ENCODE data around the gene RETREG1. TPM values are rescaled to one million over a fixed set of nuclear protein-coding genes. Genes with fewer than 3 reads are reported as not detected.
"Not testable (repeated sequence)": the region's sequence is repeated elsewhere in the genome, so short reads cannot be mapped to it uniquely, and the experiment has no call there.

RETREG1 gene
- total RNA-seq, 1 donor from 2014 or later, result 3.0 TPM

DNA sequence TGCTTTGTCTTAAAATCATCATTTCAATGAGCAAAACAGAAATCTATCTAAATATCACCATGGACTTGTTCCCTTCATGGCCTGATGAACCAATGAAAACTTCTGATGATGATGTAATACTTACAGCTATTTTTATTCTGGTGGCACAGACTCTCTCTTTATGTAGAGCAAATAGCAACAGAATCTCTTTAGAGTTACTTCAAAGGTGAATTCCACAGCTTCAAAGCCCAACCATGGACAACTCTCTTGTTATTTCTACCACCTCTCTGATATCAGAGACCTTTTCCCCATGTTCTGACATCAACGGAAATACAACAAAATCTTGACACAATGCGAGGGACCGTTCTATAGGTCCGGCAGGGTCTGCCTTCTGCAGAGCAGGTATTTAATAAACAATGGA lies 70.1 kb downstream of the RETREG1 start:
- no peaks in the 10 kb centered on the region for H4K20me1 ChIP-seq (ENCODE audit: low read depth)
- H3K27ac ChIP-seq, result no peak overlapping the region
- H3K79me2 ChIP-seq (ENCODE audit: low read depth), result no peaks in the 10 kb centered on the region
- TF ChIP-seq, protein P1, sequence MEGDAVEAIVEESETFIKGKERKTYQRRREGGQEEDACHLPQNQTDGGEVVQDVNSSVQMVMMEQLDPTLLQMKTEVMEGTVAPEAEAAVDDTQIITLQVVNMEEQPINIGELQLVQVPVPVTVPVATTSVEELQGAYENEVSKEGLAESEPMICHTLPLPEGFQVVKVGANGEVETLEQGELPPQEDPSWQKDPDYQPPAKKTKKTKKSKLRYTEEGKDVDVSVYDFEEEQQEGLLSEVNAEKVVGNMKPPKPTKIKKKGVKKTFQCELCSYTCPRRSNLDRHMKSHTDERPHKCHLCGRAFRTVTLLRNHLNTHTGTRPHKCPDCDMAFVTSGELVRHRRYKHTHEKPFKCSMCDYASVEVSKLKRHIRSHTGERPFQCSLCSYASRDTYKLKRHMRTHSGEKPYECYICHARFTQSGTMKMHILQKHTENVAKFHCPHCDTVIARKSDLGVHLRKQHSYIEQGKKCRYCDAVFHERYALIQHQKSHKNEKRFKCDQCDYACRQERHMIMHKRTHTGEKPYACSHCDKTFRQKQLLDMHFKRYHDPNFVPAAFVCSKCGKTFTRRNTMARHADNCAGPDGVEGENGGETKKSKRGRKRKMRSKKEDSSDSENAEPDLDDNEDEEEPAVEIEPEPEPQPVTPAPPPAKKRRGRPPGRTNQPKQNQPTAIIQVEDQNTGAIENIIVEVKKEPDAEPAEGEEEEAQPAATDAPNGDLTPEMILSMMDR (IDR thresholded peaks at IDR 0.05), result no peak
- TF ChIP-seq EZH2 (IDR thresholded peaks at IDR 0.05) (no peak), EZH2phosphoT487 (IDR thresholded peaks at IDR 0.05) (no peak)
- H3K36me3 ChIP-seq, result no peaks in the 10 kb centered on the region
- no peaks in the 10 kb centered on the region for H3K27me3 Mint-ChIP-seq (ENCODE audit: insufficient read depth, low read depth)
- no peak overlapping the region for H3K4me3 ChIP-seq
- H3K9ac ChIP-seq, result no peak overlapping the region
- no peaks in the 10 kb centered on the region for H3F3A ChIP-seq (ENCODE audit: low read depth)
- H3K4me1 Mint-ChIP-seq, result no peaks in the 10 kb centered on the region
- no peak overlapping the region for H3K4me3 Mint-ChIP-seq
- no peak overlapping the region for H3K4me2 ChIP-seq
- H3K9me3 Mint-ChIP-seq, result no peaks in the 10 kb centered on the region
- H3K27ac Mint-ChIP-seq, result no peak overlapping the region
- no peaks in the 10 kb centered on the region for H3K36me3 Mint-ChIP-seq
- H3K27me3 ChIP-seq, result no peaks in the 10 kb centered on the region
- H3K4me1 ChIP-seq, result no peaks in the 10 kb centered on the region
- H2AFZ ChIP-seq (replicated peaks), result peak overlapping the region; percentile 2
- no peak for DNase-seq (ENCODE audit: low spot score)
- no peaks in the 10 kb centered on the region for H3K9me3 ChIP-seq (ENCODE audit: low read depth)

DNA sequence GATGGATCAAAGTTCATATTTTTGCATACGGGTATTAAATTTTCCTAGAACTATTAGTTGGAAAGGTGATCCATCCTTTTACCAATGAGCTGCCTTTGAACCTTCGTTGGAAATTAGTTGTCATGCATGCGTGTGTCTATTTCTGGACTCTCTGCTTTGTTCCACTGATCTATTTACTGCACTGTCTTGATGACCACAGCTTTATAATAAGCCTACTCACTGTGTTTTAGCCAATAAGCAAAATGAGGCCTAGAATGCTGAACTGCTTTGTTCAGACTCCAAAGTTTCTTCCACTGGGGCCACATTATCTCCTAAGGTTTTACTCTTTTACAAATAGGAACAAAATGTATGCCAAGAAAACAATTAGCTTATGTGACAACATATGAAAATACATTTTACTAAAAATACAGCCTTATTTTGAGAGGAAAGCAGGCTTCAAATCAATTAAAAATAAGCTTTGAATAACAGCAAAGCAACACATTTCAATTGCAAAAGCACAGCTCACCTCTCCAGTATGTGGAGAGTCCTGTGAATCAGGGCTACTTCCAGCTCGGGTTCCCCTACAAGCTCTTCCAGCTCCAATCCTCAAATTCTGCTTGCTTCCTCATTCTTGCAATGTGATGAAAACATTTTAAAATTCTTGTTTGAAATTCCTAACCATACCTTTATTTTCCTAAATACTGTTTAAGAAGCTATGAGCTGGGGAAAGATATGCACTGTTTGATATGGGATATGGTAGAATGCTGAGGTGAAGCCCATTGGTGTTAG lies 72.0 kb downstream of the RETREG1 start:
- Histone ChIP-seq H3K4me2 (no peak overlapping the region), H3K79me2 (ENCODE audit: low read depth) (no peaks in the 10 kb centered on the region), H3K4me3 (no peak overlapping the region), H3K36me3 (no peaks in the 10 kb centered on the region), H4K20me1 (ENCODE audit: low read depth) (no peaks in the 10 kb centered on the region), H3K9ac (no peak overlapping the region), H3K27ac (no peak overlapping the region), H3K4me1 (no peaks in the 10 kb centered on the region), H3K9me3 (ENCODE audit: low read depth) (no peaks in the 10 kb centered on the region), H2AFZ (replicated peaks) (no peak overlapping the region), H3K27me3 (no peaks in the 10 kb centered on the region), H3F3A (ENCODE audit: low read depth) (no peaks in the 10 kb centered on the region)
- Mint-ChIP-seq H3K36me3 (no peaks in the 10 kb centered on the region), H3K27me3 (ENCODE audit: insufficient read depth, low read depth) (no peaks in the 10 kb centered on the region), H3K27ac (no peak overlapping the region), H3K4me1 (no peaks in the 10 kb centered on the region), H3K4me3 (no peak overlapping the region), H3K9me3 (no peaks in the 10 kb centered on the region)
- TF ChIP-seq, protein P1 (IDR thresholded peaks at IDR 0.05), result no peak
- no peak for TF ChIP-seq EZH2 (IDR thresholded peaks at IDR 0.05)
- TF ChIP-seq EZH2phosphoT487 (IDR thresholded peaks at IDR 0.05), result no peak
- DNase-seq (ENCODE audit: low spot score), result no peak

DNA sequence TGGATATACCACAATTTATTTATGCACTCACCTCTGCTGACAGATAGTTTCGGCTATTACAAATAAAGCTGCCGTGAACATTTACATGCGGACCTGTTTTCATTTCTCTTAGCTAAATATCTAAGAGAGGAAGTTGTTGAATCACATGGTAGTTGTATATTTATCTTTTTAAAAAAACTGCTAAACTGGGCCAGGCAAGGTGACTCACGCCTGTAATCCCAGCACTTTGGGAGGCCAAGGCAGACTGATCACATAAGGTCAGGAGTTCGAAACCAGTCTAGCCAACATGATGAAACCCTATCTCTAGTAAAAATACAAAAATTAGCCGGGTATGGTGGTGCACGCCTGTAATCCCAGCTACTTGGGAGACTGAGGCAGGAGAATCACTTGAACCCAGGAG lies 73.6 kb downstream of the RETREG1 start:
- H2AFZ ChIP-seq (replicated peaks); H3K4me1 Mint-ChIP-seq; DNase-seq (ENCODE audit: low spot score); H3K27ac Mint-ChIP-seq; H3K27ac ChIP-seq; H3K9ac ChIP-seq; H3K36me3 ChIP-seq; H3K27me3 Mint-ChIP-seq (ENCODE audit: insufficient read depth, low read depth); H3F3A ChIP-seq (ENCODE audit: low read depth); H3K79me2 ChIP-seq (ENCODE audit: low read depth); H3K9me3 Mint-ChIP-seq; H3K36me3 Mint-ChIP-seq; H3K4me1 ChIP-seq; H4K20me1 ChIP-seq (ENCODE audit: low read depth); H3K4me3 ChIP-seq; H3K4me3 Mint-ChIP-seq; H3K4me2 ChIP-seq; H3K27me3 ChIP-seq; H3K9me3 ChIP-seq (ENCODE audit: low read depth): not testable (repeated sequence)

DNA sequence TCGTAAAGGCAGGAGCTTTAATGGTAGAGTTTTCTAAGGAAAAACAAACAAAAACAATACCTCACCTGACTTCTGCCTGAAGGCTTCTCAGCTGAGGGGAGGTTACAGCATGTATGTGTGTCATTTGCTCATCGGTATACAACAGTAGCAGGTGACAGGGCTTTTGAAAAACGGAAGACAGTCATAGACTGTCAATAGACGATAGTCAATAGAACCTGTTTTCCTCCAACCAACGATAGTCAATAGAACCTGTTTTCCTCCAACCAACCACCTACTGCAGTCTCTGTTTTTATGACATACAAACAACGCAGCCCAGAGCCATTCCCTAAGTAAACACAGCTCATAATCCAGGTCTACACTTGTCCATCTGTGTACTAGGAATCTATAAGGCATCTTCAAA lies 74.6 kb downstream of the RETREG1 start:
- no peak overlapping the region for H3K27ac ChIP-seq
- H3K79me2 ChIP-seq (ENCODE audit: low read depth), result no peaks in the 10 kb centered on the region
- H4K20me1 ChIP-seq (ENCODE audit: low read depth), result no peaks in the 10 kb centered on the region
- TF ChIP-seq EZH2phosphoT487 (IDR thresholded peaks at IDR 0.05) (no peak), EZH2 (IDR thresholded peaks at IDR 0.05) (no peak)
- TF ChIP-seq, protein P1 (IDR thresholded peaks at IDR 0.05), result no peak
- H2AFZ ChIP-seq (replicated peaks), result no peak overlapping the region
- H3K4me1 ChIP-seq, result no peaks in the 10 kb centered on the region
- no peak overlapping the region for H3K9ac ChIP-seq
- no peaks in the 10 kb centered on the region for H3K27me3 ChIP-seq
- H3K36me3 ChIP-seq, result no peaks in the 10 kb centered on the region
- no peaks in the 10 kb centered on the region for H3K9me3 ChIP-seq (ENCODE audit: low read depth)
- Mint-ChIP-seq H3K4me1 (peaks cover 9% of the 10 kb centered on the region), H3K27me3 (ENCODE audit: insufficient read depth, low read depth) (no peaks in the 10 kb centered on the region), H3K9me3 (no peaks in the 10 kb centered on the region), H3K36me3 (no peaks in the 10 kb centered on the region), H3K27ac (no peak overlapping the region), H3K4me3 (no peak overlapping the region)
- H3K4me3 ChIP-seq, result no peak overlapping the region
- H3K4me2 ChIP-seq, result no peak overlapping the region
- H3F3A ChIP-seq (ENCODE audit: low read depth), result no peaks in the 10 kb centered on the region
- no peak for DNase-seq (ENCODE audit: low spot score)

DNA sequence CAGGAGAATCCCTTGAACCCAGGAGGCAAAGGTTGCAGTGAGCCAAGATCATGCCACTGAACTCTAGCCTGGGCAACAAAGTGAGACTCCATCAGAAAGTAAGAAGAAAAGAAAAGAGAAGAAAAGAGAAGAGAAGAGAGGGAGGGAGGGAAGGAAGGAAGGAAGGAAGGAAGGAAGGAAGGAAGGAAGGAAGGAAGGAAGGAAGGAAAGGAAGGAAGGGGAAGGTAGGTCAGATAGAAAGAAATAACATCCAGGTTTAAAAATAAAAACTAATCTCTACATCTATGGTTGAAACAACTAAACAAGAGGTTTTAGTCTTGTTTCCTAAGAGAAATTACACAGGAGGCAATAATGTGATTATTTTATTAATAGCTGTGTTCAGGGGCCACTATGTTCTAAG lies 75.2 kb downstream of the RETREG1 start:
- not testable (repeated sequence) for H3K27ac Mint-ChIP-seq; H3K4me3 ChIP-seq; H3K9me3 Mint-ChIP-seq; H3K4me1 ChIP-seq; H3K79me2 ChIP-seq (ENCODE audit: low read depth); DNase-seq (ENCODE audit: low spot score); H3K9me3 ChIP-seq (ENCODE audit: low read depth); H3F3A ChIP-seq (ENCODE audit: low read depth); H3K4me3 Mint-ChIP-seq; H3K27me3 ChIP-seq; H3K36me3 Mint-ChIP-seq; H4K20me1 ChIP-seq (ENCODE audit: low read depth); H3K9ac ChIP-seq; H3K4me2 ChIP-seq; H3K4me1 Mint-ChIP-seq; H3K27ac ChIP-seq; H2AFZ ChIP-seq (replicated peaks); H3K36me3 ChIP-seq; H3K27me3 Mint-ChIP-seq (ENCODE audit: insufficient read depth, low read depth)

Measured in neural progenitor cell (in vitro differentiated cells).